Breast epithelium (tissue), 3 donors: ENCODE measurements around the gene GADL1.

ENCODE experiments used
- CTCF ChIP-seq, 3 donors: fragments of 450-650 bp; IDR thresholded peaks; one replicate each; pipeline ENCODE4 v1.5.1; 2016 to 2017; ENCODE audit warnings: antibody characterized with exemption in 3 of 3, mild to moderate bottlenecking in 3 of 3, moderate library complexity in 3 of 3
- POLR2A ChIP-seq: fragments of 450-650 bp; IDR thresholded peaks from one replicate; pipeline ENCODE4 v1.6.1; 2016; ENCODE audit warnings: antibody characterized with exemption, mild to moderate bottlenecking, moderate library complexity
- POLR2AphosphoS5 ChIP-seq, 3 donors: sonication (generic); formaldehyde crosslinking; IDR thresholded peaks; one replicate each; pipeline ENCODE4 v1.6.1; 2017; ENCODE audit warnings: antibody characterized with exemption in 3 of 3

GRCh38 chr3:30743641-30744317, 150.7 kb downstream of the GADL1 start:
- no peak for TF ChIP-seq CTCF (IDR thresholded peaks at IDR 0.05)
- no peak for TF ChIP-seq POLR2AphosphoS5 (IDR thresholded peaks at IDR 0.05)
- TF ChIP-seq POLR2A, result no peak
